Placental epithelial cell (primary cell): Measurements from ENCODE around the gene TEX30. TPM values are rescaled to one million over a fixed set of nuclear protein-coding genes. Genes with fewer than 3 reads are reported as not detected.

Experiments
- total RNA-seq: library from RNA; depleted of rRNA; stranded (reverse); fragments of >200 nt; gene quantifications from 2 replicates; pipeline ENCODE4 v1.2.3, GENCODE V29; 2012

Gene TEX30
- total RNA-seq: 7.5 and 7.9 TPM in 2 replicates

DNA sequence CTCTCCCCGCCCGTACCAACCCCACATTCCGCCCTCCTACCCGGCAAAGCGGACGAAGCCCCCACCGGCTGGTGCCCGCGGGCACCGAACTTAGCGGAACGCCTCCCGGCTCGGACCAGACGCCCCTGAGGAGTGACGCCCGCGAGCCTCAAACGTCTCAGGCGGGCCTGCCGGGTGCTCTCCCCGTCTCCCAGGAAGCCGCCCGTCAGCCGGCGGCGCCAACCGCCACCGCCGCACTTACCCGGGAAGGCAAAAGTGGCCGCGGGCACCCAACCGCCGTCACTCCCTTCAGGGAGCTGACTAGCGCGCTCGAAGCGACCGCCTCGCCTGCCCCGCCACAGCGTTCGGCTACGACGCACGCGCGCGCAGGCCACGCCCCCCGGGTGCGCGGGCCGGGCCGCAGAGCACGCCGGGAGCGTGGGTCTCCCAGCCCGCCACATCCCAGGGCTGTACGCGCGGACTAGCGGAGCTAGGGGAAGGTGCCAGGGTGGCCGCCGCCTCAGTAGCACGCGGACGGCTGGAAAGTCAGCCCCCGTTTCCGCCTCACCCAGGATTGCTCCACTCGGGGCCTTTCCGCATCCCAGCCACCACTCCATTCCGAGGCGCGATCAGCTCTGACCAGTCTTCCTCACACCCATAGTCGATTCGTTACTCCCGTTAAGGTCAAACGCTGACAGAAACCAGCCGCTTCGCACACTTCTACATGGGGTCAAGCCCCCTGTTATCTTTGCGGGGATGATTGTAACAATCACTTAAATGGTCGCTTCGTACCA is at the start of gene TEX30:
TEX30 (minus strand) TSS at position 346 of the 773 bp plus-strand sequence. CDS start 3,760 bp downstream, outside the sequence.

DNA sequence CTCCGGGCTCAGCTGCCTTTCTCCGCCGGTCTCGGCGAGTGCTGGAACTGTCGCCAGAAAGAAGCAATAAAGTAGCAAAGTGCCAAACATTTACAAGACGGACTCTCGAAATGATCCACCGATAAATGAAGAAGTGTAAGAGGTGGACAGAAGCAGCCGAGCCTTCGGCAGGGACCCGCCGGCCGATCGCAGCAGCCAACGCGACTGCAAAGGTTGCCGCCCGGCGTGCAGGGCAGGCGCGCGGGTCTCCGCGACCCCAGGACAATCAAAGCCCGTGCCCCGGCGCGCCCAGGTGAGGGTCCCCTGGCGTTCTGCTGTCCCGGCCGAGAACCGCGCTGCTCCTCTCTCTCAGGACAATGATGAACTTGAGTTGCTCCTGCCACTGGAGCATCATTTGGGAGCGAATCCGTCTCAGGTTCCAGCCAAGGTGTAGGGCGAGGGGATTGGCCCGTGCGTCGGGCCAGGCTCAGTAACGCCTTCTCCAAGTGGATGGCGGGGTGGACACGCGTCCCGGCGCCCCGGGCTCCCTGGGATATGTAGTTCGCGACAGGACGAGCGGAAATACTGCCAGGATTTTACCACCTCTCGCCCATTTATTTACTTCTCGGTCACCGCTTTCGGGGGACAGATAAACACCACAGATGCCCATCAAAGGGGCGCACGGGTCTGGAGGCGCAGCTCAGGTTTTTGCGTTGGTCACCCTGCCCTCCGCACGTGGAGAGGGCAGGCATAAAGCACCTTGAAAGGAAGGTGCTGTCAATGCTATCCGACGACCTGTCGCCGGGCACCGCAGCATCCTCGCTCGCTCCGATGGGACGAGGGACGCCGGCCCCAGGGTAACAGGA is 25.2 kb upstream of the TEX30 start, which contains the start of the genes BIVM and POGLUT2:
BIVM (plus strand) TSS at position 539 of the 845 bp plus-strand sequence. CDS start 8,149 bp downstream, outside the sequence.
POGLUT2 (minus strand) TSS at position 396 of the 845 bp plus-strand sequence; CDS start at position 90, 306 bp downstream.

Other genes with a start within 250 kb of the TEX30 start
- 32.2 and 46.7 TPM in 2 replicates for gene TPP2, start 176.8 kb downstream of the TEX30 start, total RNA-seq
- gene METTL21C, start 78.7 kb downstream of the TEX30 start, total RNA-seq: 0.39 TPM in 1 of 2 replicates, not detected in the other
- 14.5 and 23.0 TPM in 2 replicates for gene POGLUT2, start 25.2 kb upstream of the TEX30 start, total RNA-seq
- gene BIVM, start 25.3 kb upstream of the TEX30 start, total RNA-seq: 19.6 and 24.7 TPM in 2 replicates
- 65.3 and 68.7 TPM in 2 replicates for gene ERCC5, start 72.2 kb upstream of the TEX30 start, total RNA-seq